CD4-positive, alpha-beta T cell treated with Interleukin-12 subunit alpha and Interleukin-12 subunit beta, for 1 hour (primary cell): Measurements from ENCODE around the gene THSD7B.

Experiments used
- DNase-seq: peaks from one replicate; pipeline ENCODE4 v3.0.0-alpha.2; 2020

The THSD7B gene

GRCh38 chr2:136828162-136828561, 62.8 kb downstream of the THSD7B start:
- DNase-seq: no peak

GRCh38 chr2:136828774-136829173, 63.4 kb downstream of the THSD7B start:
- no peak for DNase-seq

- DNase-seq: no peak
Measured at GRCh38 chr2:136844546-136844945, 79.2 kb downstream of the THSD7B start.

- no peak for DNase-seq
Measured at GRCh38 chr2:136858656-136859055, 93.3 kb downstream of the THSD7B start.

- DNase-seq: no peak
Measured at GRCh38 chr2:136860443-136860958, 95.2 kb downstream of the THSD7B start.

- DNase-seq: no peak
Measured at GRCh38 chr2:136863468-136863867, 98.1 kb downstream of the THSD7B start.

GRCh38 chr2:136863874-136864273, 98.5 kb downstream of the THSD7B start:
- DNase-seq: no peak

GRCh38 chr2:136871424-136871823, 106.1 kb downstream of the THSD7B start:
- DNase-seq: no peak

GRCh38 chr2:136874258-136874657, 108.9 kb downstream of the THSD7B start:
- DNase-seq: no peak

GRCh38 chr2:136891100-136891499, 125.8 kb downstream of the THSD7B start:
- no peak for DNase-seq

- DNase-seq: no peak
Measured at GRCh38 chr2:136894007-136894634, 128.8 kb downstream of the THSD7B start.

GRCh38 chr2:136901732-136902131, 136.4 kb downstream of the THSD7B start:
- no peak for DNase-seq

- no peak for DNase-seq
Measured at GRCh38 chr2:136905779-136906178, 140.4 kb downstream of the THSD7B start.

GRCh38 chr2:136909777-136910176, 144.4 kb downstream of the THSD7B start:
- no peak for DNase-seq

GRCh38 chr2:136916131-136916530, 150.8 kb downstream of the THSD7B start:
- DNase-seq: no peak

GRCh38 chr2:136917411-136917881, 152.1 kb downstream of the THSD7B start:
- DNase-seq: no peak

- DNase-seq: no peak
Measured at GRCh38 chr2:136919682-136920081, 154.3 kb downstream of the THSD7B start.

- no peak for DNase-seq
Measured at GRCh38 chr2:136920652-136921333, 155.4 kb downstream of the THSD7B start.

GRCh38 chr2:136927156-136927555, 161.8 kb downstream of the THSD7B start:
- DNase-seq: no peak

GRCh38 chr2:136929531-136929930, 164.2 kb downstream of the THSD7B start:
- no peak for DNase-seq

GRCh38 chr2:136932700-136933099, 167.4 kb downstream of the THSD7B start:
- no peak for DNase-seq

GRCh38 chr2:136935119-136935518, 169.8 kb downstream of the THSD7B start:
- no peak for DNase-seq

GRCh38 chr2:136956050-136956449, 190.7 kb downstream of the THSD7B start:
- no peak for DNase-seq

GRCh38 chr2:136957044-136957443, 191.7 kb downstream of the THSD7B start:
- DNase-seq: no peak
